ENCODE data around the gene AOAH. TPM values are rescaled to one million over a fixed set of nuclear protein-coding genes. Genes with fewer than 3 reads are reported as not detected.

Gene AOAH
- total and polyA plus RNA-seq, 2 donors from 2014 or later = 2.7 to 24.7 TPM

DNA sequence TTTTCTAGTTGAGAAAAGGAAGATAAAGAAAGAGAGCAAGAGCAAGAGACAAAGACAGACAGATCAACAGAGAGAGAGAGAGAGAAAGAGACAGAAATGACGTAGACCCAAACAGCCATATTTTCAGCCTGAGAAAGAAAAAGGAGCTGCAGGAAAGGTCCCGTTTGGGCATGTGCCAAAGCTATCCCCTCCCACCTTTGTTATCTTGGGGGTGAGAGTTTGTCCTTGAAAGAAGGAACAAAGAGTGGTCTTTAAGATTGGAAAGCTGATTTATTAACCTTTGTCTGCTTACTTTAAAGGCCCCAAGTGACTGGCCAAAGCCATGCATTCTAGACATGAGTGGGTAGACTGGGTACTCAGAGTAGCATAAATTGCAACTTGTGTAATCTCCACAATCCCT is 98.2 kb downstream of the AOAH start:
- no peak overlapping the region for H3K27ac ChIP-seq (ENCODE audit: low read depth in 2 of 2, low read length in 2 of 2)
- H3K4me1 ChIP-seq (ENCODE audit: control insufficient read depth in 2 of 3, insufficient read depth in 2 of 3, low read depth in 1 of 3, low read length in 3 of 3) = peaks cover 0 to 2% (median 0%) of the 10 kb centered on the region in 3 donors
- TF ChIP-seq, protein P1, sequence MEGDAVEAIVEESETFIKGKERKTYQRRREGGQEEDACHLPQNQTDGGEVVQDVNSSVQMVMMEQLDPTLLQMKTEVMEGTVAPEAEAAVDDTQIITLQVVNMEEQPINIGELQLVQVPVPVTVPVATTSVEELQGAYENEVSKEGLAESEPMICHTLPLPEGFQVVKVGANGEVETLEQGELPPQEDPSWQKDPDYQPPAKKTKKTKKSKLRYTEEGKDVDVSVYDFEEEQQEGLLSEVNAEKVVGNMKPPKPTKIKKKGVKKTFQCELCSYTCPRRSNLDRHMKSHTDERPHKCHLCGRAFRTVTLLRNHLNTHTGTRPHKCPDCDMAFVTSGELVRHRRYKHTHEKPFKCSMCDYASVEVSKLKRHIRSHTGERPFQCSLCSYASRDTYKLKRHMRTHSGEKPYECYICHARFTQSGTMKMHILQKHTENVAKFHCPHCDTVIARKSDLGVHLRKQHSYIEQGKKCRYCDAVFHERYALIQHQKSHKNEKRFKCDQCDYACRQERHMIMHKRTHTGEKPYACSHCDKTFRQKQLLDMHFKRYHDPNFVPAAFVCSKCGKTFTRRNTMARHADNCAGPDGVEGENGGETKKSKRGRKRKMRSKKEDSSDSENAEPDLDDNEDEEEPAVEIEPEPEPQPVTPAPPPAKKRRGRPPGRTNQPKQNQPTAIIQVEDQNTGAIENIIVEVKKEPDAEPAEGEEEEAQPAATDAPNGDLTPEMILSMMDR (IDR thresholded peaks at IDR 0.05; ENCODE audit: borderline replicate concordance, extremely low read depth, insufficient read depth) = no peak
- FAIRE-seq (no peak), DNase-seq (no peak)
- H3K36me3 ChIP-seq (ENCODE audit: control insufficient read depth in 2 of 3, insufficient read depth in 3 of 3, low read length in 3 of 3) = no peaks in the 10 kb centered on the region
- no peak overlapping the region for H3K9ac ChIP-seq (ENCODE audit: low read length in 3 of 3)
- no peaks in the 10 kb centered on the region for H3K27me3 ChIP-seq (ENCODE audit: control insufficient read depth, insufficient read depth, low read length)
- intact Hi-C loops (cut with DNase I) = no loop called here
- H3K4me3 ChIP-seq (ENCODE audit: low read length in 3 of 3) = no peak overlapping the region
- no peaks in the 10 kb centered on the region for H3K9me3 ChIP-seq (ENCODE audit: control insufficient read depth in 2 of 3, insufficient read depth in 1 of 3, low read length in 3 of 3)

GRCh38 chr7:36625247-36625646 is 99.0 kb downstream of the AOAH start:
- H3K27ac ChIP-seq (ENCODE audit: low read depth in 2 of 2, low read length in 2 of 2) = no peak overlapping the region
- no peaks in the 10 kb centered on the region for H3K27me3 ChIP-seq (ENCODE audit: control insufficient read depth, insufficient read depth, low read length)
- FAIRE-seq = no peak
- intact Hi-C loops (cut with DNase I) = no loop called here
- TF ChIP-seq, protein P1 (IDR thresholded peaks at IDR 0.05; ENCODE audit: borderline replicate concordance, extremely low read depth, insufficient read depth) = no peak
- H3K9me3 ChIP-seq (ENCODE audit: control insufficient read depth in 2 of 3, insufficient read depth in 1 of 3, low read length in 3 of 3) = no peaks in the 10 kb centered on the region
- peak in 1 of 5 donors; percentile 26 for DNase-seq
- no peaks in the 10 kb centered on the region for H3K36me3 ChIP-seq (ENCODE audit: control insufficient read depth in 2 of 3, insufficient read depth in 3 of 3, low read length in 3 of 3)
- H3K4me3 ChIP-seq (ENCODE audit: low read length in 3 of 3) = no peak overlapping the region
- H3K9ac ChIP-seq (ENCODE audit: low read length in 3 of 3) = no peak overlapping the region
- peaks cover 0 to 2% (median 0%) of the 10 kb centered on the region in 3 donors for H3K4me1 ChIP-seq (ENCODE audit: control insufficient read depth in 2 of 3, insufficient read depth in 2 of 3, low read depth in 1 of 3, low read length in 3 of 3)

DNA sequence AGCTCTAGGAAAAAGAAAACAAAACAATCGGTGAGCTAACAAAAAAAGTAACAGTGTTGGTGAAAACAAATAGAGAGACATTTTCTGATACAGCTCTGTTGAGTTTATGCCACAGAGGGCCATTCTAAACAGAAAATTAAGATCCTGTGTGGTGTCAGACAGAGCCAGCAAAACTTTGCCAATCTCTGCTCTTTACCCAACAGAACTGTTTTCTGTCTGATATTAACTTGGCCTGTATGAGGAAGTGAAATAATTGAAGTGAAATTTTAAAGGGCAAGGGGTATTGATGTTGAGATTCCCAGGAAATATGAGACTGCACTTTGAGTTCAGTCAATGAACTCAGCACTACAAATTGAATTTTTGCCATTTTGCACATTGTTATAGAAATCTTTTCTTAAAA is 101.0 kb downstream of the AOAH start:
- H3K27me3 ChIP-seq (ENCODE audit: control insufficient read depth, insufficient read depth, low read length) = no peaks in the 10 kb centered on the region
- H3K4me3 ChIP-seq (ENCODE audit: low read length in 3 of 3) = no peak overlapping the region
- no peak for FAIRE-seq
- peaks cover 0 to 2% (median 0%) of the 10 kb centered on the region in 3 donors for H3K4me1 ChIP-seq (ENCODE audit: control insufficient read depth in 2 of 3, insufficient read depth in 2 of 3, low read depth in 1 of 3, low read length in 3 of 3)
- no peak overlapping the region for H3K27ac ChIP-seq (ENCODE audit: low read depth in 2 of 2, low read length in 2 of 2)
- peak in 1 of 5 donors; percentile 10 for DNase-seq
- TF ChIP-seq, protein P1 (IDR thresholded peaks at IDR 0.05; ENCODE audit: borderline replicate concordance, extremely low read depth, insufficient read depth) = no peak
- H3K9me3 ChIP-seq (ENCODE audit: control insufficient read depth in 2 of 3, insufficient read depth in 1 of 3, low read length in 3 of 3) = no peaks in the 10 kb centered on the region
- intact Hi-C loops (cut with DNase I) = no loop called here
- H3K9ac ChIP-seq (ENCODE audit: low read length in 3 of 3) = no peak overlapping the region
- H3K36me3 ChIP-seq (ENCODE audit: control insufficient read depth in 2 of 3, insufficient read depth in 3 of 3, low read length in 3 of 3) = no peaks in the 10 kb centered on the region

DNA sequence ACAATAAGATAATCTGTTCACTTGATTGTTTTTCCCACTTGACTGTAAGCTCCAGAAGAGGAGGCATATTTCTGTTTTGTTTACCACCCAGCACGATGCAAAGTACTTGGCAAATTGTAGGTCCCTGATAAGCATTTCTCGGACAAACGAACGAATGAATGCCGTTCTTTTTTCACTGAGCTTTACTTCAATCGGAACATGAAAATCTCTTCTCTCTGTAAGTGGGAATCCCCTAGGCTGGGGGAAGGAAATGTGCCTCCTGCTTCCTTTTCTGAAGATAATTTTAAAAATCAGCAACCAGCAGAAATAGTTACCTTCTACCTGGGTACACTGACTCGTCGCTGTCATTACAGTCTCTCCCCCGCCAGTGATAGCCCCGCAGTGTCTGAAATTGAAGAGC is 102.9 kb downstream of the AOAH start:
- Histone ChIP-seq H3K9me3 (ENCODE audit: control insufficient read depth in 2 of 3, insufficient read depth in 1 of 3, low read length in 3 of 3) (no peaks in the 10 kb centered on the region), H3K4me3 (ENCODE audit: low read length in 3 of 3) (no peak overlapping the region), H3K9ac (ENCODE audit: low read length in 3 of 3) (no peak overlapping the region), H3K4me1 (ENCODE audit: control insufficient read depth in 2 of 3, insufficient read depth in 2 of 3, low read depth in 1 of 3, low read length in 3 of 3) (peaks cover 0 to 2% (median 0%) of the 10 kb centered on the region in 3 donors), H3K36me3 (ENCODE audit: control insufficient read depth in 2 of 3, insufficient read depth in 3 of 3, low read length in 3 of 3) (no peaks in the 10 kb centered on the region), H3K27ac (ENCODE audit: low read depth in 2 of 2, low read length in 2 of 2) (no peak overlapping the region), H3K27me3 (ENCODE audit: control insufficient read depth, insufficient read depth, low read length) (no peaks in the 10 kb centered on the region)
- DNase-seq (no peak), FAIRE-seq (no peak)
- TF ChIP-seq, protein P1 (IDR thresholded peaks at IDR 0.05; ENCODE audit: borderline replicate concordance, extremely low read depth, insufficient read depth) = no peak
- intact Hi-C loops (cut with DNase I) = no loop called here

All from kidney (tissue), 14 donors.